Activated naive CD4-positive, alpha-beta T cell treated with anti-CD3 and anti-CD28 coated beads, Interleukin-2, amount 50 U/mL, for 24 hours (primary cell): ENCODE data around the gene ALAS2.
"Not testable (repeated sequence)": the region's sequence is repeated elsewhere in the genome, so short reads cannot be mapped to it uniquely, and the experiment has no call there.

ENCODE experiments used
- H3K27ac Mint-ChIP-seq: one replicate; pipeline ENCODE4 v1.8.0; 2021; ENCODE audit warnings: mild to moderate bottlenecking, mixed read lengths
- H3K27me3 Mint-ChIP-seq: one replicate; pipeline ENCODE4 v1.8.0; 2021; ENCODE audit warnings: mixed read lengths
- H3K36me3 Mint-ChIP-seq: one replicate; pipeline ENCODE4 v1.8.0; 2021; ENCODE audit warnings: mixed read lengths
- H3K4me1 Mint-ChIP-seq: one replicate; pipeline ENCODE4 v1.8.0; 2021; ENCODE audit warnings: mixed read lengths
- H3K4me3 Mint-ChIP-seq: one replicate; pipeline ENCODE4 v1.8.0; 2021; ENCODE audit warnings: mild to moderate bottlenecking, mixed read lengths
- H3K9me3 Mint-ChIP-seq: one replicate; pipeline ENCODE4 v1.8.0; 2021; ENCODE audit warnings: mixed read lengths

Gene ALAS2, protein sequence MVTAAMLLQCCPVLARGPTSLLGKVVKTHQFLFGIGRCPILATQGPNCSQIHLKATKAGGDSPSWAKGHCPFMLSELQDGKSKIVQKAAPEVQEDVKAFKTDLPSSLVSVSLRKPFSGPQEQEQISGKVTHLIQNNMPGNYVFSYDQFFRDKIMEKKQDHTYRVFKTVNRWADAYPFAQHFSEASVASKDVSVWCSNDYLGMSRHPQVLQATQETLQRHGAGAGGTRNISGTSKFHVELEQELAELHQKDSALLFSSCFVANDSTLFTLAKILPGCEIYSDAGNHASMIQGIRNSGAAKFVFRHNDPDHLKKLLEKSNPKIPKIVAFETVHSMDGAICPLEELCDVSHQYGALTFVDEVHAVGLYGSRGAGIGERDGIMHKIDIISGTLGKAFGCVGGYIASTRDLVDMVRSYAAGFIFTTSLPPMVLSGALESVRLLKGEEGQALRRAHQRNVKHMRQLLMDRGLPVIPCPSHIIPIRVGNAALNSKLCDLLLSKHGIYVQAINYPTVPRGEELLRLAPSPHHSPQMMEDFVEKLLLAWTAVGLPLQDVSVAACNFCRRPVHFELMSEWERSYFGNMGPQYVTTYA

DNA sequence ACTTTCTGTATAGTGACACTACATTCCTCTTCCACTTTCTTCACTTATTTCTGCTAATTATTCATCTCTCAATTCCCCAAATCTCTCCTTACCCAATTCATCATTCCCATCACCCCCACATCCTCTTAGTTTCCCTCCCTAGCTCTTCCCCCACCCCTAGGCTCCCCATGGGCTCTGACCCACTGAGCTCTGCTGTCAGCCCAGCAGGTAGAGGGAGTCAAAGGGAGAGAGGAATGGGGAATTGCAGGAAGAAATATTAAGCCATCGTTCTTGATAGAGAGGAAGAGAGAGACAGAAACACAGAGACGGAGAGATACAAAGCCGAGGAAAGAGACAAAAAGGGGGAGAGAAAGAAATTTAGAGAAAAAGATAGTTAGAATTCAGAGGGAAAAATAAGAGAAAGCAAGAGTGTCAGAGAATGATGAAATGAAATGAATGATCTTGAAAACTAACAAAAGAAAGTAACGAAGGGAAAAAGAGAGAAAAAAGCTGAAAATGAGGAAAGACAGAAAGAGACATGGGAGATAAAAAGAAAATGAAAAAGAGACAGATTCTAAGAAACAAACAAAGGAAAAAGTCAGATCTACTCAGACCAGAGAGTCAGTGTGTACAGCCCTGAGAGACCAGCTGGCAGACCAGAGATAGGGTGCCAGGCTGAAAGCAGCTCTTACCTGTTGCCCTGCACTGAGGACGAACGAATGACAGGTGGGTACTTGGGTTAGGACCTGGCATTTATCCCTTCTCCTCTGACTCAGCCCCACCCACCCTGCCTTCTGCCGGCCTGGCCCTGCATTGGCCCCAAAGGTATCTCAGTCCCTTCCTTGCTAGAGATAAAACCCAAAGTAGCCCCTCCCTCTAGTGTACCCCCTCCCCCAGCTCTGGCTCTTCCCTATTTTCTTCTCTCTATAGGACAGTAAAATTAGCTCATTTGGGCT is at the start of gene ALAS2:
ALAS2 (minus strand) TSS at position 707 of the 935 bp plus-strand sequence. CDS start 4,977 bp downstream, outside the sequence.
- no peaks in the 10 kb centered on the region for H3K9me3 Mint-ChIP-seq

DNA sequence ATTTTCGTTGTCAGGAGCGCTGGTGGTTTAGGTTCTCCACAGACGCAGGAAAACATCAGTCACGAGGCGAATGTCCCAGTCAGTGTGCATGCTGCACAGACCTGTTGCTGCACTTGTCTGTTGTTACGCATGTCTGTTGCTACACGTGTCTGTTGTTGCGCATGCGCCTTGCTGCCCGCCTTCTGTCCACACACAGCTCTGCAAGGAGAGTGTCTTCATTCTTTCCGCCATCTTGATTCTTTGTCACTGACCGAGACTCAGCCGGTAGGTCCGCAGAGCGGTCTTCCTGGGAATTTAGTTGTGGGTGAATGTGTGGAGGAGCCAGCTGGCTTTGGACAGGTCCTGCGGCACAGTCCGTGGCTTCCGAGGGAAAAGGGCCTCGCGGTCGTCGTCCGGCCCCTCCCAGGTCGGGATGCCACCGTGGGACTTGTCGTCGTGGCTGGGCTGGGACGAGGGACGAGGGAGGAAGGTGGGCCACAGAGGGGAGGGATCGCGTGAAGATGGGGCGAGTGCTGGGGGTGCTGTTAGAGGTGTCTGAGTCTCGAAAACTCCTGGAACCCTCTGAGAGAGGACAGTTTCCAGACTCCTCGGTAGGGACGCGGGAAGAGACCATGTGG is 44.2 kb upstream of the ALAS2 start, which contains the start of gene PAGE2B:
PAGE2B (plus strand) TSS at position 180 of the 617 bp plus-strand sequence. CDS start 1,012 bp downstream, outside the sequence.
- no peaks in the 10 kb centered on the region for H3K4me1 Mint-ChIP-seq
- no peaks in the 10 kb centered on the region for H3K9me3 Mint-ChIP-seq
- H3K27me3 Mint-ChIP-seq = peaks cover 2% of the 10 kb centered on the region
- no peak within 1 kb of the TSS for H3K27ac Mint-ChIP-seq
- no peak within 1 kb of the TSS for H3K4me3 Mint-ChIP-seq
- H3K36me3 Mint-ChIP-seq = peaks cover 2% of the 10 kb centered on the region

More for the DNA sequence above, at the start of gene ALAS2:
- Mint-ChIP-seq H3K4me3 (no peak within 1 kb of the TSS), H3K36me3 (peaks cover 3% of the 10 kb centered on the region), H3K27ac (peak within 1 kb of the TSS; percentile 18), H3K4me1 (peaks cover 10% of the 10 kb centered on the region), H3K27me3 (no peaks in the 10 kb centered on the region)

DNA sequence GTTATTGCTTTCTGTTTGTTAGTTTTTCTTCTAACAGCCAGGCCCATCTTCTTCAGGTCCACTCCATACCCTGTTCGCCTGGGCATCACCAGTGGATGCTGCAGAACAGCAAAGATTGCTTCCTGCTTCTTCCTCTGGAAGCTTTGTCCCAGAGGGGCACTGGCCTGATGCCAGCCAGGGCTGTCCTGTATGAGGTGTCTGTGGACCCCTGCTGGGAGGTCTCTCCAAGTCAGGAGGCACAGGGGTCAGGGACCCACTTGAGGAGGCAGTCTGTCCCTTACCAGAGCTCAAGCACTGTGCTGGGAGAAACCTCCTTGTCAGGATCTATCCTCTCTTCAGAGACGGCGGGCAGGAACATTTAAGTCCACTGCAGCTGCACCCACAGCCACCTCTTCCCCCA is 41.5 kb upstream of the ALAS2 start:
- no peak overlapping the region for H3K4me3 Mint-ChIP-seq
- no peaks in the 10 kb centered on the region for H3K9me3 Mint-ChIP-seq
- no peak overlapping the region for H3K27ac Mint-ChIP-seq
- H3K4me1 Mint-ChIP-seq = no peaks in the 10 kb centered on the region
- peaks cover 2% of the 10 kb centered on the region for H3K27me3 Mint-ChIP-seq
- H3K36me3 Mint-ChIP-seq = peaks cover 2% of the 10 kb centered on the region

GRCh38 chrX:55067180-55067579 is 36.4 kb upstream of the ALAS2 start:
- H3K4me1 Mint-ChIP-seq, H3K27me3 Mint-ChIP-seq, H3K27ac Mint-ChIP-seq, H3K36me3 Mint-ChIP-seq, H3K4me3 Mint-ChIP-seq, H3K9me3 Mint-ChIP-seq: not testable (repeated sequence)

- H3K27me3 Mint-ChIP-seq = no peaks in the 10 kb centered on the region
- peak overlapping the region; percentile 83 for H3K4me3 Mint-ChIP-seq
- H3K4me1 Mint-ChIP-seq = peaks cover 27% of the 10 kb centered on the region
- no peaks in the 10 kb centered on the region for H3K9me3 Mint-ChIP-seq
- H3K36me3 Mint-ChIP-seq = no peaks in the 10 kb centered on the region
- peak overlapping the region; percentile 79 for H3K27ac Mint-ChIP-seq
Measured at GRCh38 chrX:55057675-55058249, 27.0 kb upstream of the ALAS2 start.

DNA sequence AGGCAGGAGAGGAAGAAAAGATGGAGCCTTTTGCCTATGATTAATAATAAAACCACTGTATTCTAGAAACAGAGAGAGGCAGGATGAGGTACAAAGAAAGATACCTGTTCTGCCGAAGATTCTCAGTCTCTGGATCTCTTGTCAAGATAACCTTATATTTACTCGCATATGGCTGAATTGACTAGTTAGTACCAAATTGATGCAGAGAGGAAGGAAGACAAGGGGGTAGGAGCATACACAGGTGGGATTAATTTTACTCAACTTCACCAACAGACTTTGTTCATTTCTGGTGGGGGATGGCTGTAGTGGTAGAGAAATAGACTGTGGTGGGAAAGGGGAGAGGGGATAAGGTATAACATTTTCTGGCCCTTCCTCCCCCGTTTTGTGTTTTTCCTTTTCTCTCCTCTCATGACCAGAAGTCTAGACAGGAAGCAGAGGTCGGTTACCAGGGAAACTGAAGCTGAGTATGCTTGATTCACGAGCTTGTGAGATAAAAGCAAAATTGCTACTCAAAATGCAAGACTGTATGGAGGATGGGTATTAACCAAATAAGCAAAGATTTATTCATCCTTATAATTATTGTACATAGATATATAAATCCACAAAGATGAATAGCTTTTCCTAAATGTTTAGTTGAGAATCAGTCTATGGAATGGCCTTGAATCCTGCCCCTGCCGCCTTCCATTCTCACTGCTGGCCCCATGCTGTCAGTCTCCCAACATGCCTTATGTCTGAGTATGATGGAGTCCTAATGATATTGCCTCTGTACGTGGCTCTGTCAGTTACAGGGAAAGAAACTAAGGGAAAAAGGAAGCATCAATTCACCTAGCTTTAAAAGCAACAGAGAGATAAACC is 26.3 kb upstream of the ALAS2 start:
- Mint-ChIP-seq H3K27me3 (no peaks in the 10 kb centered on the region), H3K27ac (peak overlapping the region; percentile 88), H3K4me1 (peaks cover 27% of the 10 kb centered on the region), H3K4me3 (peak overlapping the region; percentile 83), H3K9me3 (no peaks in the 10 kb centered on the region), H3K36me3 (no peaks in the 10 kb centered on the region)

- not testable (repeated sequence) for H3K9me3 Mint-ChIP-seq, H3K27ac Mint-ChIP-seq, H3K36me3 Mint-ChIP-seq, H3K27me3 Mint-ChIP-seq, H3K4me3 Mint-ChIP-seq, H3K4me1 Mint-ChIP-seq
Measured at GRCh38 chrX:55050599-55050998, 19.8 kb upstream of the ALAS2 start.

- no peak overlapping the region for H3K4me3 Mint-ChIP-seq
- no peaks in the 10 kb centered on the region for H3K4me1 Mint-ChIP-seq
- no peaks in the 10 kb centered on the region for H3K36me3 Mint-ChIP-seq
- H3K27me3 Mint-ChIP-seq = no peaks in the 10 kb centered on the region
- H3K27ac Mint-ChIP-seq = no peak overlapping the region
- H3K9me3 Mint-ChIP-seq = no peaks in the 10 kb centered on the region
Measured at GRCh38 chrX:55041514-55041913, 10.7 kb upstream of the ALAS2 start.

GRCh38 chrX:55039471-55039870 is 8.7 kb upstream of the ALAS2 start:
- Mint-ChIP-seq H3K4me1 (no peaks in the 10 kb centered on the region), H3K4me3 (no peak overlapping the region), H3K27me3 (no peaks in the 10 kb centered on the region), H3K36me3 (no peaks in the 10 kb centered on the region), H3K9me3 (no peaks in the 10 kb centered on the region), H3K27ac (no peak overlapping the region)

DNA sequence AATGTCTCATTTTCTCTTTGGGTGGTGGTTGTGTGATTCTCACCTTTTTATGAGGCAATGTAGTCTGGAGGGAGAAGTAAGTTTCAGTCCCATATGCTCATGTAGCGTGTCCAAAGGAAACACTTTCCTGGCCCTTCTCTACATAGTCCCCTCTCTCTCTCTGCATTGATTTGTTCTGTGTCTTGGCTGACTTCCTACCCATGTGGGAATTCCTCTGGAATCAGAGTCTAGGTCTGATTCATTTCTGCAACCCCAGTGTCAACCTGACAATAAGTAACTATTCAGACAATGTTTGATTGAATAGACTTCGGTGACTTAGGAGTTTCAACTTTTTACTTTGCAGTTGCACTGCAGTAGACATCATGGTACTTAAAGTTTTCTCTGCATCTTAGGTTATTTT is 2.7 kb upstream of the ALAS2 start:
- Mint-ChIP-seq H3K4me1 (no peaks in the 10 kb centered on the region), H3K36me3 (peaks cover 3% of the 10 kb centered on the region), H3K9me3 (no peaks in the 10 kb centered on the region), H3K27me3 (no peaks in the 10 kb centered on the region), H3K27ac (no peak overlapping the region), H3K4me3 (no peak overlapping the region)

DNA sequence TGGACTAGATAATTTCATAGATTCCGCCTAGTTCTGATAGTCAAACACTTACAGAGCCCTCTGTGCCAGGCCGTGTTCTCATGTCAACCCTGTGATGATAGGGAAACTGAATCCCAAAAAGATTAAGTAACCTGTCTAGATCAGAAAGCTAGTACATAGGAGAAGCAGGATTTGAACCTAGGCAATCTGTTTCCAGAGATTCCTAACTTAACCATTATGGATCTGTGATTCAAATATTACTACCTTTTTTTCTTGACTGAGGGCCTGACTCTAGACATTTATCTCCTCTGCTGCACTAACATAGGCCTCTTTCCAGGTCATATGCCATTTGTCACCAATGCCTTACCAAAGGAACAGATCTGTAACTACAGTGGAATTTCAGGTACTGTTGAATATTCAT is 1.5 kb downstream of the ALAS2 start:
- Mint-ChIP-seq H3K4me1 (peaks cover 10% of the 10 kb centered on the region), H3K36me3 (peaks cover 3% of the 10 kb centered on the region), H3K4me3 (no peak overlapping the region), H3K9me3 (no peaks in the 10 kb centered on the region), H3K27me3 (no peaks in the 10 kb centered on the region), H3K27ac (no peak overlapping the region)

DNA sequence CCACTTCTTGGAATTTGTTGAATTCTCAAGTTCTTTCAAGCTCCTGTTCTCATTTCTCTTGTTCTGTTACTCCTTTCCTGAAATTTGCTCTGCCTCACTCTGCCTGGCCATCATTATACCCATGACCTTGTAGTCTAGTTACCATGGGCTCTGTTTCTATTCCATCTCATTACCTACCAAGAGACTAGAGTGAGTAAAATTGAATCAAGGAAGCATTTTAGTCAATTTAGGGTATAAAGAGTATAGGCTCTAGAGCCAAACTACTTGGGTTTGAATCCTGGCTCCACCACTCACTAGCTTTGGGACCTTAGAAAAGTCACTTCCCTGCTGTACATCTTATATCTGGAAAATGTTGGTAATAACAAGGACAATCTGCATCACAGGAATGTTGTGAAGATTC is 2.2 kb downstream of the ALAS2 start:
- Mint-ChIP-seq H3K4me3 (no peak overlapping the region), H3K9me3 (no peaks in the 10 kb centered on the region)

GRCh38 chrX:55028040-55028439 is 2.7 kb downstream of the ALAS2 start:
- peaks cover 10% of the 10 kb centered on the region for H3K4me1 Mint-ChIP-seq
- H3K9me3 Mint-ChIP-seq = no peaks in the 10 kb centered on the region
- H3K27ac Mint-ChIP-seq = no peak overlapping the region
- no peaks in the 10 kb centered on the region for H3K27me3 Mint-ChIP-seq
- peaks cover 3% of the 10 kb centered on the region for H3K36me3 Mint-ChIP-seq
- no peak overlapping the region for H3K4me3 Mint-ChIP-seq

More for the DNA sequence above, 2.2 kb downstream of the ALAS2 start:
- peaks cover 10% of the 10 kb centered on the region for H3K4me1 Mint-ChIP-seq
- no peak overlapping the region for H3K27ac Mint-ChIP-seq
- H3K27me3 Mint-ChIP-seq = no peaks in the 10 kb centered on the region
- peaks cover 3% of the 10 kb centered on the region for H3K36me3 Mint-ChIP-seq

DNA sequence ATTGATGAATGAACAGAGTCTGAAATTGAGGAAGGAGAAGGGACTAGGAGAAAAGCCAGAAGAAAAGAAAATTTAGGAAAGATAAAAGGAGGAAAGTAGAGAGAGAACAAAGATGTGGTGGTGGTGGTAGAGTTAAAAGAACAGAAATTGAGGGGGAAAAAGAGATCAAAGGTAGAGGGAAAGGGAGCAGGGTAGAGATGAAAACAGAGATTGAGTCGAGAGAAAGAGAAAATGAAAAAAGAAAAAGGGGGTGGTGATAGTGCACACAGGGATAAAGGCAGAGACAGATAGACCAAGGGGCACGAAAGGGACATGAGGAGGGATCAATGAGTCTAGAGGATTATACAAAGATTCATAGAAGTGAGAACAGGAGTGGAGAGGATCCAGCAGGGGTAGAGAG is 3.9 kb downstream of the ALAS2 start:
- no peaks in the 10 kb centered on the region for H3K27me3 Mint-ChIP-seq
- no peaks in the 10 kb centered on the region for H3K9me3 Mint-ChIP-seq
- no peak overlapping the region for H3K27ac Mint-ChIP-seq
- peaks cover 10% of the 10 kb centered on the region for H3K4me1 Mint-ChIP-seq
- H3K4me3 Mint-ChIP-seq = no peak overlapping the region
- H3K36me3 Mint-ChIP-seq = peaks cover 3% of the 10 kb centered on the region
